Skeletal muscle satellite cell (primary cell): ENCODE data around the gene VAMP5.
A peak's percentile ranks its signal among the peaks of the same experiment; 100 is the strongest.
"Not testable (repeated sequence)": the region's sequence is repeated elsewhere in the genome, so short reads cannot be mapped to it uniquely, and the experiment has no call there.

Source experiments
- H3K27me3 ChIP-seq: 2 replicates; pipeline ENCODE4 v1.7.0; 2013; ENCODE audit warnings: low read length; ENCODE audit not compliant: control insufficient read depth, insufficient read depth
- H3K36me3 ChIP-seq: 2 replicates; pipeline ENCODE4 v1.7.0; 2013; ENCODE audit warnings: mild to moderate bottlenecking, control low read depth, low read length; ENCODE audit not compliant: insufficient read depth
- H3K4me1 ChIP-seq: 2 replicates; pipeline ENCODE4 v1.7.0; 2013; ENCODE audit warnings: low read length; ENCODE audit not compliant: control insufficient read depth, insufficient read depth
- H3K4me2 ChIP-seq: 2 replicates; pipeline ENCODE4 v1.7.0; 2013; ENCODE audit warnings: mild to moderate bottlenecking, low read length
- H3K4me3 ChIP-seq: 2 replicates; pipeline ENCODE4 v1.7.0; 2013; ENCODE audit warnings: low read length
- H3K9ac ChIP-seq: 2 replicates; pipeline ENCODE4 v1.7.0; 2013; ENCODE audit warnings: mild to moderate bottlenecking, low read depth, low read length, moderate library complexity
- H3K9me3 ChIP-seq: replicated peaks from 2 replicates; pipeline ENCODE4 v1.7.0; 2013; ENCODE audit warnings: mild to moderate bottlenecking, control low read depth, low read length

Gene VAMP5

DNA sequence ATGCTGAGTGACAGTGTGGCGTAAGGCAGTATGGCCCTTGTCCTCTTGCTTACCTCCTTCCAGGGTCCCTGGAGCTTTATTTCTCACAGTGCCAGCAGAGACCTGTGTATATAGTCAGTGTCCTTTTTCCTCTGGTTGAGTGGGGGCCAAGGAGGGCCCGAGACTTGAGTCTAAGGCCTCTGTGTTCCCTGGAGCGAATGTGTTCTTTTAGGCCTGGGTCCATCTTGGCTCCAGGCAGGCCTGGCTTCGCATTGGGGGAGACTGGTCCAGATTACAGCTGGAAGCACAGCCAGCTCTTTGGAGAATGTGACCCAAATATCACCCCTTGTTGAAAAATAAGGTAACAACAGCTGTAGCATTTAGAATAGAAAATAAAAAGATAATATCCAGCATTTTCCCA is 5.0 kb downstream of the VAMP5 start:
- peak overlapping the region; percentile 38 for H3K9ac ChIP-seq
- H3K36me3 ChIP-seq = no peaks in the 10 kb centered on the region
- no peak overlapping the region for H3K4me2 ChIP-seq
- H3K4me1 ChIP-seq = peaks cover 66% of the 10 kb centered on the region
- H3K4me3 ChIP-seq = no peak overlapping the region
- no peaks in the 10 kb centered on the region for H3K9me3 ChIP-seq
- no peaks in the 10 kb centered on the region for H3K27me3 ChIP-seq

- H3K27me3 ChIP-seq = no peaks in the 10 kb centered on the region
- peak overlapping the region; percentile 60 for H3K4me2 ChIP-seq
- peak overlapping the region; percentile 85 for H3K9ac ChIP-seq
- H3K4me1 ChIP-seq = peaks cover 66% of the 10 kb centered on the region
- H3K9me3 ChIP-seq = no peaks in the 10 kb centered on the region
- H3K4me3 ChIP-seq = peak overlapping the region; percentile 37
- no peaks in the 10 kb centered on the region for H3K36me3 ChIP-seq
These were observed 6.0 kb downstream of the VAMP5 start for GRCh38 chr2:85589982-85590791.

GRCh38 chr2:85590950-85591349 is 6.7 kb downstream of the VAMP5 start:
- Histone ChIP-seq H3K4me2 (peak overlapping the region; percentile 60), H3K9ac (peak overlapping the region; percentile 85), H3K27me3 (no peaks in the 10 kb centered on the region), H3K9me3 (no peaks in the 10 kb centered on the region), H3K4me1 (peaks cover 59% of the 10 kb centered on the region), H3K36me3 (no peaks in the 10 kb centered on the region), H3K4me3 (peak overlapping the region; percentile 37)

DNA sequence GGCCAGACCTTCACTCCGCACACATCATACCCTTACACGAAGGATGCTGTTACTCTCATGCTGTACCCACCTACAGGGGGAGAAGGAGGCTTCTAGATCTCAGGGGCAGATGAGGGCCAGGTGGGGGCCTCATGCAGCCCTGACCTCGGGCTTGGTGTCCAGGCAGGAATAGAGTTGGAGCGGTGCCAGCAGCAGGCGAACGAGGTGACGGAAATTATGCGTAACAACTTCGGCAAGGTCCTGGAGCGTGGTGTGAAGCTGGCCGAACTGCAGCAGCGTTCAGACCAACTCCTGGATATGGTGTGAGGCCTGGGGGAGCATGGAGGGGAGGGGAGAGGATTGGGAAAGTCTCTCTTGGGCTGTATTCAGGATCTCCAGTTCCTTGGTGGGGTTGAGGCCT is 7.3 kb downstream of the VAMP5 start:
- H3K4me3 ChIP-seq = no peak overlapping the region
- H3K4me1 ChIP-seq = peaks cover 61% of the 10 kb centered on the region

GRCh38 chr2:85592299-85592698 is 8.1 kb downstream of the VAMP5 start:
- not testable (repeated sequence) for H3K4me3 ChIP-seq, H3K27me3 ChIP-seq, H3K4me2 ChIP-seq, H3K9ac ChIP-seq, H3K9me3 ChIP-seq, H3K36me3 ChIP-seq
- H3K4me1 ChIP-seq = peaks cover 64% of the 10 kb centered on the region

More for the DNA sequence above, 7.3 kb downstream of the VAMP5 start:
- Histone ChIP-seq H3K9ac (peak overlapping the region; percentile 85), H3K27me3 (no peaks in the 10 kb centered on the region), H3K4me2 (peak overlapping the region; percentile 60), H3K9me3 (no peaks in the 10 kb centered on the region), H3K36me3 (no peaks in the 10 kb centered on the region)

GRCh38 chr2:85593023-85593422 is 8.8 kb downstream of the VAMP5 start:
- no peak overlapping the region for H3K4me3 ChIP-seq
- H3K9ac ChIP-seq = no peak overlapping the region
- no peak overlapping the region for H3K4me2 ChIP-seq
- peaks cover 58% of the 10 kb centered on the region for H3K4me1 ChIP-seq
- H3K27me3 ChIP-seq = no peaks in the 10 kb centered on the region
- no peaks in the 10 kb centered on the region for H3K9me3 ChIP-seq
- H3K36me3 ChIP-seq = peaks cover 11% of the 10 kb centered on the region

- H3K27me3 ChIP-seq = no peaks in the 10 kb centered on the region
- peak overlapping the region; percentile 86 for H3K9ac ChIP-seq
- H3K4me2 ChIP-seq = peak overlapping the region; percentile 92
- peaks cover 29% of the 10 kb centered on the region for H3K36me3 ChIP-seq
- H3K4me3 ChIP-seq = peak overlapping the region; percentile 85
- peaks cover 41% of the 10 kb centered on the region for H3K4me1 ChIP-seq
- H3K9me3 ChIP-seq = no peaks in the 10 kb centered on the region
These were observed 10.6 kb downstream of the VAMP5 start for GRCh38 chr2:85594715-85595300.

- Histone ChIP-seq H3K27me3 (no peaks in the 10 kb centered on the region), H3K4me3 (peak within 1 kb of the TSS; percentile 85), H3K9me3 (no peaks in the 10 kb centered on the region), H3K4me2 (peak within 1 kb of the TSS; percentile 92), H3K36me3 (peaks cover 31% of the 10 kb centered on the region), H3K9ac (peak within 1 kb of the TSS; percentile 86), H3K4me1 (peaks cover 34% of the 10 kb centered on the region)
These were observed 11.2 kb downstream of the VAMP5 start, which contains the start of gene RNF181 for GRCh38 chr2:85595301-85596025. Gene RNF181 (plus strand): TSS chr2:85595745. CDS start chr2:85595764, 19 bp downstream.

DNA sequence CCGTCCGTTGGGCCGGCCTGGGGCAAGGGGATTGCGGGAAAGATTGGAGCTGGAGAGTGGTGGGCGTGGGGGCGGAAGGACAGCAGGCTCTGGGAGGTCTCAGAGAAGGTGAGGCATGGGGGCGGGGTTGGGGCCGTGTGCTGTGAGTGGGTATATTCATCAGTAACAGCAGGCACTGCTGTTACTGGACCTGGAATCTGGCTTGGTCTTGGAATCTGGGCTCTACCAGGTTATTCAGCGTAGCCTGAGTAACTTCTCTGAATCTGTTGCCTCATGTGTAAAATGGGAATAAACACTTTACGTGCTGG is 11.7 kb downstream of the VAMP5 start:
- Histone ChIP-seq H3K9ac (peak overlapping the region; percentile 86), H3K4me2 (peak overlapping the region; percentile 92), H3K4me3 (peak overlapping the region; percentile 85), H3K36me3 (peaks cover 31% of the 10 kb centered on the region), H3K9me3 (no peaks in the 10 kb centered on the region), H3K4me1 (peaks cover 29% of the 10 kb centered on the region), H3K27me3 (no peaks in the 10 kb centered on the region)

DNA sequence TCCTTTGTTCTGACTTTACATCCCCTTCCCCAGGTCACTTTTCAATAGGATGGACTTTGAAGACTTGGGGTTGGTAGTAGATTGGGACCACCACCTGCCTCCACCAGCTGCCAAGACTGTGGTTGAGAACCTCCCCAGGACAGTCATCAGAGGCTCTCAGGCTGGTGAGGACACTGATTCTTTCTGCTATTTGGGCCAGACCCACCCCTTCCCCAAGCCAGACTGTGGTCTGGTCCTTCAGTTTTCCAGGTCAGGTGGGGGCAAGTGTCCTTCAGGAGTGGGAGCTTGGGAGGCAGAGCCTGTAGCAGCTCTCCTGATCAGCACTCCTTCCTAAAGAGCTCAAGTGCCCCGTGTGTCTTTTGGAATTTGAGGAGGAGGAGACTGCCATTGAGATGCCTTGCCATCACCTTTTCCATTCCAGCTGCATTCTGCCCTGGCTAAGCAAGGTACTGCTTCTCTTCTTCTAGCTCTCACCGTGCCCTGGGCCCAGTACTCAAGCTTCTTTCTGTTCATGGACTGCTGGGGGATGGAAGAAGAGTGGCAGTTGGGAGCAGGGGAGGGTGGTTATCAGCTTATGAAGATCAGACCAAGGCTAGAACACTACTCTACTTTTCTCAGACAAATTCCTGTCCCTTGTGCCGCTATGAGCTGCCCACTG is 12.4 kb downstream of the VAMP5 start:
- peaks cover 31% of the 10 kb centered on the region for H3K36me3 ChIP-seq
- H3K4me3 ChIP-seq = peak overlapping the region; percentile 85

DNA sequence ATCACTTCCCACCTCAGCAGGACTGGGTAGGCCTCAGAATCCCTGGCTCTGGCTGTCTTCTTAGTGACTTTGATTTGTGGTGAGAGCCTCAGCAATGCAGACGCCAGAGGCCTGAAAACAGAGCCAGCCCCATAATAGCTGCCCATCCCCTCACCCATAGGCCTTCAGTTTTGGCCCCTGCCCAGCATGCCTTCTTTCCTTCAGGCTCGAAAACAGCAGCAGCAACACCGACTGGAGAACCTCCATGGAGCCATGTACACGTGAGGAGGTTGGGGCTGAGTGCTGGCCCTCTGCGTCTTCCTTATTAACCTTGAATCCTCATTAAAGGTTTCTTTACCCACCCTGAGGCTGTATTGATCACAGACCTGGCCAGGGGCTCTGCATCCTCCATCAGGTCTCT is 13.0 kb downstream of the VAMP5 start:
- Histone ChIP-seq H3K9me3 (no peaks in the 10 kb centered on the region), H3K9ac (no peak overlapping the region), H3K4me1 (peaks cover 24% of the 10 kb centered on the region), H3K4me2 (peak overlapping the region; percentile 92), H3K36me3 (peaks cover 31% of the 10 kb centered on the region), H3K4me3 (peak overlapping the region; percentile 85), H3K27me3 (no peaks in the 10 kb centered on the region)

More for the DNA sequence above, 12.4 kb downstream of the VAMP5 start:
- no peaks in the 10 kb centered on the region for H3K27me3 ChIP-seq
- peak overlapping the region; percentile 86 for H3K9ac ChIP-seq
- H3K9me3 ChIP-seq = no peaks in the 10 kb centered on the region
- peaks cover 27% of the 10 kb centered on the region for H3K4me1 ChIP-seq
- H3K4me2 ChIP-seq = peak overlapping the region; percentile 92
